Measurements from ENCODE around the gene CIB4.

- no peak for TF ChIP-seq EZH2 (IDR thresholded peaks at IDR 0.05; ENCODE audit: low read depth)
- TF ChIP-seq CTCF (conservative IDR thresholded peaks at IDR 0.05), result no peak
Observed at GRCh38 chr2:26658691-26659346, 17.7 kb upstream of the CIB4 start.

All from PC-9 (cell line).